Measurements from ENCODE around the gene PHF21A. TPM values are rescaled to one million over a fixed set of nuclear protein-coding genes. Genes with fewer than 3 reads are reported as not detected.

Gene PHF21A
- total RNA-seq, 1 donor from 2014 or later = 3.4 TPM

DNA sequence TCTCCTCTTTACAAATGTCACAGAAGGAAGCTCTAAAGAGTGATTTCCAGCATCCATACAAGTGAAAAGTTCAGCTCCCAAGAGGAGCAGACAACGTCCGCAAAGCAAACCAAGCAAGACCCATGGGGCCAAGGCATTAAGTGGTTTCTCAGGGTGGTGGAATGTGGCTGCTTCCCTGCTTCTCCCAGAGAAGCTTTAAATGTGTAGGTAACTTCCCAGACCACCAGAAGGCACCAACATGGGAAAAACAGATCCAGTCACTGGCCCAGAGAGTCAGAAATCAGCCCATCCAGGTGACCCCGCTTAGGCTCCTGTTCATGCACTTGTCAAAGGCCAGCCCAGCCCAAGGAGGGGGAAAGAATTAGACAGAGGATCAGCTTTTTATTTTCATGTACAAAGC is 13.3 kb upstream of the PHF21A start:
- H3K27me3 ChIP-seq (ENCODE audit: control insufficient read depth, insufficient read depth, low read length) = peaks cover 8% of the 10 kb centered on the region
- TF ChIP-seq, protein P1, sequence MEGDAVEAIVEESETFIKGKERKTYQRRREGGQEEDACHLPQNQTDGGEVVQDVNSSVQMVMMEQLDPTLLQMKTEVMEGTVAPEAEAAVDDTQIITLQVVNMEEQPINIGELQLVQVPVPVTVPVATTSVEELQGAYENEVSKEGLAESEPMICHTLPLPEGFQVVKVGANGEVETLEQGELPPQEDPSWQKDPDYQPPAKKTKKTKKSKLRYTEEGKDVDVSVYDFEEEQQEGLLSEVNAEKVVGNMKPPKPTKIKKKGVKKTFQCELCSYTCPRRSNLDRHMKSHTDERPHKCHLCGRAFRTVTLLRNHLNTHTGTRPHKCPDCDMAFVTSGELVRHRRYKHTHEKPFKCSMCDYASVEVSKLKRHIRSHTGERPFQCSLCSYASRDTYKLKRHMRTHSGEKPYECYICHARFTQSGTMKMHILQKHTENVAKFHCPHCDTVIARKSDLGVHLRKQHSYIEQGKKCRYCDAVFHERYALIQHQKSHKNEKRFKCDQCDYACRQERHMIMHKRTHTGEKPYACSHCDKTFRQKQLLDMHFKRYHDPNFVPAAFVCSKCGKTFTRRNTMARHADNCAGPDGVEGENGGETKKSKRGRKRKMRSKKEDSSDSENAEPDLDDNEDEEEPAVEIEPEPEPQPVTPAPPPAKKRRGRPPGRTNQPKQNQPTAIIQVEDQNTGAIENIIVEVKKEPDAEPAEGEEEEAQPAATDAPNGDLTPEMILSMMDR (IDR thresholded peaks at IDR 0.05; ENCODE audit: insufficient read depth, low read length, severe bottlenecking) = no peak
- no peaks in the 10 kb centered on the region for H3K36me3 ChIP-seq (ENCODE audit: control insufficient read depth, insufficient read depth, low read length)
- no peak overlapping the region for H3K4me3 ChIP-seq (ENCODE audit: low read depth, low read length)
- DNase-seq (ENCODE audit: low read depth) (no peak), FAIRE-seq (no peak)

- Histone ChIP-seq H3K27me3 (ENCODE audit: control insufficient read depth, insufficient read depth, low read length) (peaks cover 8% of the 10 kb centered on the region), H3K4me3 (ENCODE audit: low read depth, low read length) (no peak overlapping the region), H3K36me3 (ENCODE audit: control insufficient read depth, insufficient read depth, low read length) (no peaks in the 10 kb centered on the region)
- DNase-seq (ENCODE audit: low read depth) (no peak), FAIRE-seq (no peak)
- TF ChIP-seq, protein P1 (IDR thresholded peaks at IDR 0.05; ENCODE audit: insufficient read depth, low read length, severe bottlenecking) = no peak
Measured at GRCh38 chr11:46134061-46134460, 12.8 kb upstream of the PHF21A start.

DNA sequence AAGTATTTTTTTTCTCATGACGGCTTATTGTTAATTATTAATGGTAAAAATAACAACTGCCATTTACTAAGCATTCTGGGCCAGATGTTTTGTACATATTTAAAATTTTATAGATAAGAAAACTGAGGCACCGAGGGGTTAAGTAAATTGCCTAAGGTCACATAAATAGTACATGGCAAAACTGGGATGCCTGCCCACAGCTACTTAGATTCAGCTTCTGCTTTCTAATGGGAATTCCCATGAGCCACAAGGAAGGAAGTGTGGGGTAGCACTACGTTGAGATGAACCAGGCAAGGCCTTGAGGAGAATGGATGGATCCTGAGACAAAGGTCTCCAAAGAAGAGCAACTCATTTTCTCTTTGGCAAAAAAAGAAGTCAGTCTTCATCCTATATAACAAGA is 11.9 kb upstream of the PHF21A start:
- no peak overlapping the region for H3K4me3 ChIP-seq (ENCODE audit: low read depth, low read length)
- TF ChIP-seq, protein P1 (IDR thresholded peaks at IDR 0.05; ENCODE audit: insufficient read depth, low read length, severe bottlenecking) = no peak
- peaks cover 8% of the 10 kb centered on the region for H3K27me3 ChIP-seq (ENCODE audit: control insufficient read depth, insufficient read depth, low read length)
- no peak for FAIRE-seq
- H3K36me3 ChIP-seq (ENCODE audit: control insufficient read depth, insufficient read depth, low read length) = no peaks in the 10 kb centered on the region
- no peak for DNase-seq (ENCODE audit: low read depth)

GRCh38 chr11:46130286-46130940 is 9.2 kb upstream of the PHF21A start:
- no peak for DNase-seq (ENCODE audit: low read depth)
- no peaks in the 10 kb centered on the region for H3K36me3 ChIP-seq (ENCODE audit: control insufficient read depth, insufficient read depth, low read length)
- TF ChIP-seq, protein P1 (IDR thresholded peaks at IDR 0.05; ENCODE audit: insufficient read depth, low read length, severe bottlenecking) = no peak
- no peaks in the 10 kb centered on the region for H3K27me3 ChIP-seq (ENCODE audit: control insufficient read depth, insufficient read depth, low read length)
- no peak for FAIRE-seq
- no peak overlapping the region for H3K4me3 ChIP-seq (ENCODE audit: low read depth, low read length)

- no peak for FAIRE-seq
- Histone ChIP-seq H3K4me3 (ENCODE audit: low read depth, low read length) (no peak overlapping the region), H3K27me3 (ENCODE audit: control insufficient read depth, insufficient read depth, low read length) (no peaks in the 10 kb centered on the region), H3K36me3 (ENCODE audit: control insufficient read depth, insufficient read depth, low read length) (no peaks in the 10 kb centered on the region)
- no peak for DNase-seq (ENCODE audit: low read depth)
- TF ChIP-seq, protein P1 (IDR thresholded peaks at IDR 0.05; ENCODE audit: insufficient read depth, low read length, severe bottlenecking) = no peak
Measured at GRCh38 chr11:46129133-46129532, 7.9 kb upstream of the PHF21A start.

DNA sequence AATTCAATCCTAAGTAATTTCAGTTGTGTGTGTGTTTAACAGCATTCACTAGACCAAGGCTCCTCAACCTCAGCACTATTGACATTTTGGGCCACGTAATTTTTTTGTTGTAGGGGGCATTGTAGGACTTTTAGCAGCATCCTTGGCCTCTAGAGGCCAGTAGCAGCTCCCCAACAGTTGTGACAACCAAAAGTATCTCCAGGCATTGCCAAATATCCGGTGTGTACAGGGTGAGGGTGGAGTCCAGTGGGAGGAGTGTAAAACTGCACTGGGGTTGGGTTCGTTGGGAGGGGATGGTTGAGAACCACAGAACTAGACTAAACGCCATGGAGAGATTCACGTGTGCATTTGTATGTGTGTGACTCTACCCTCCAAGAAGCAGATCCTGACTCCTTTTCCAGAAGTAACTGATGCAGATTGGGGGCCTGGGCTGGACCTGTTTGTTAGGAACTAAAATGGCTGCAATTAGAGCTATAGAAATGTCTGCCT is 5.9 kb upstream of the PHF21A start:
- DNase-seq (ENCODE audit: low read depth) (peak; percentile 83), FAIRE-seq (no peak)
- TF ChIP-seq, protein P1 (IDR thresholded peaks at IDR 0.05; ENCODE audit: insufficient read depth, low read length, severe bottlenecking) = peak; percentile 78
- H3K36me3 ChIP-seq (ENCODE audit: control insufficient read depth, insufficient read depth, low read length) = no peaks in the 10 kb centered on the region
- H3K4me3 ChIP-seq (ENCODE audit: low read depth, low read length) = no peak overlapping the region
- no peaks in the 10 kb centered on the region for H3K27me3 ChIP-seq (ENCODE audit: control insufficient read depth, insufficient read depth, low read length)

Data from bronchial epithelial cell (primary cell).